ENCODE data around the gene CPNE5.

DNA sequence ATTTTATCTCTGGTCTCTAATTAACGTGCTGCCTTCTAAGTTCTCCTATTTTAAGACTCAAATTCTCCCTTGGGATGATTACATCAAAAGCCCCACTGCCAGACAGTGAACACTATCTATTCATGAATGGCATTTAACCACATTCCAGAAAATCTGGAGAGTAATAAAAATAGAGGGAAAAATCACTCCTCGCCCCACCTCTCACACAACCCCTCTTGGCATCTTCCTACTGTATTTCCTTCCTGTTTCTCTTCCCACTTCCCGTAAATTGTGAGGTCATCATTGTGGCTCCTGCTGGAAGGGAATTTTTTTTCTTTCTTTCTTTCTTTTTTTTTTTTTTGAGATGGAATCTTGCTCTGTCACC is 110.1 kb downstream of the CPNE5 start:
- no peak for TF ChIP-seq CTCF (optimal IDR thresholded peaks at IDR 0.05 in 1 of 3, IDR thresholded peaks at IDR 0.05 in 1 of 3, conservative IDR thresholded peaks at IDR 0.05 in 1 of 3; ENCODE audit: extremely low read depth in 1 of 3, insufficient read depth in 2 of 3, low read length in 3 of 3)
- TF ChIP-seq EZH2 (IDR thresholded peaks at IDR 0.05; ENCODE audit: low read length) = no peak

Data from keratinocyte (primary cell).